ENCODE measurements around the gene AKR1C2.

DNA sequence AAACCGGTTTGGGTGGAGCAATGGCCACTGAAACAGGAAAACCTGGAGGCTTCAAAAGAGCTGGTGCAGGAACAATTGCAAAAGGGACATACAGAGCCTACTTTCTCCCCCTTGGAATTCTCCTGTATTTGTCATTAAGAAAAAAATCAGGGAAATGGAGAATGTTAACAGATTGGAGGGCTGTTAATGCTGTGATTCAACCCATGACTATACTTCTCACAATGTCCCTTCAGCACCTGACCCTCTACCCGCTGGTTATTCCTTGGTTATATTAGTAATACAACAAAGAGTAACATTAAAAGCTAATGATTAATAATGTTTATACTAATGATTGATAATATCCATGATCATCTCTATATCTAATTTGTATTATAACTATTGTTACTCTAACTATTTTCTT, 34.4 kb upstream of the AKR1C2 start:
- TF ChIP-seq EZH2 (IDR thresholded peaks at IDR 0.05; ENCODE audit: insufficient read depth, poor library complexity, severe bottlenecking): no peak
- TF ChIP-seq EZH2phosphoT487 (IDR thresholded peaks at IDR 0.05; ENCODE audit: insufficient read depth, low read depth): no peak
